ENCODE data around the gene TEAD1.

DNA sequence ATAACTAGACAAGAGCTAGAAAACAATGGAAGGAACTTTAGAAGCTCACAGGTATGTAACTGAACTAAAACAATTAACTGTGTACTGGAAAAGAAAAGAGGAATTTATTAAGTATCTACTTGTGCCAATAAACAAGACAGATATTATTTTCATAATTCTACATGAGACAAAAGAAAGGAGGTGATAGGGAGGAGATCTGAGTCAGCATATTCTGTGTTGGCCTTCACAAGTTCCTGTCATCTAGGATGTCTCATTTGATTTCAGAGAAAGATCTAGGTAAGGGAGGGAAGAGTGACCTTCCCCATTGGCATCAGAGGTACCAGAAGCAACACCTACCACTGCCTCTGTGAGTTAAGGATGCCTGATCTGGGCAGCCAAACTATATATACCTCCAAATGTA, 34.8 kb upstream of the TEAD1 start:
- TF ChIP-seq EP300 (IDR thresholded peaks at IDR 0.05; ENCODE audit: borderline replicate concordance in 1 of 2, control insufficient read depth in 1 of 2, low read depth in 2 of 2, low read length in 2 of 2), result no peak
- no peak for TF ChIP-seq IKZF2 (IDR thresholded peaks at IDR 0.05)
- TF ChIP-seq, protein P1, sequence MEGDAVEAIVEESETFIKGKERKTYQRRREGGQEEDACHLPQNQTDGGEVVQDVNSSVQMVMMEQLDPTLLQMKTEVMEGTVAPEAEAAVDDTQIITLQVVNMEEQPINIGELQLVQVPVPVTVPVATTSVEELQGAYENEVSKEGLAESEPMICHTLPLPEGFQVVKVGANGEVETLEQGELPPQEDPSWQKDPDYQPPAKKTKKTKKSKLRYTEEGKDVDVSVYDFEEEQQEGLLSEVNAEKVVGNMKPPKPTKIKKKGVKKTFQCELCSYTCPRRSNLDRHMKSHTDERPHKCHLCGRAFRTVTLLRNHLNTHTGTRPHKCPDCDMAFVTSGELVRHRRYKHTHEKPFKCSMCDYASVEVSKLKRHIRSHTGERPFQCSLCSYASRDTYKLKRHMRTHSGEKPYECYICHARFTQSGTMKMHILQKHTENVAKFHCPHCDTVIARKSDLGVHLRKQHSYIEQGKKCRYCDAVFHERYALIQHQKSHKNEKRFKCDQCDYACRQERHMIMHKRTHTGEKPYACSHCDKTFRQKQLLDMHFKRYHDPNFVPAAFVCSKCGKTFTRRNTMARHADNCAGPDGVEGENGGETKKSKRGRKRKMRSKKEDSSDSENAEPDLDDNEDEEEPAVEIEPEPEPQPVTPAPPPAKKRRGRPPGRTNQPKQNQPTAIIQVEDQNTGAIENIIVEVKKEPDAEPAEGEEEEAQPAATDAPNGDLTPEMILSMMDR (IDR thresholded peaks at IDR 0.05 in 2 of 3, conservative IDR thresholded peaks at IDR 0.05 in 1 of 3; ENCODE audit: control insufficient read depth in 2 of 3, extremely low read depth in 1 of 3, insufficient read depth in 1 of 3, low read depth in 3 of 3, low read length in 3 of 3), result no peak
- TF ChIP-seq ETV6 (conservative IDR thresholded peaks at IDR 0.05 in 1 of 2, IDR thresholded peaks at IDR 0.05 in 1 of 2; ENCODE audit: borderline replicate concordance in 1 of 2, low read depth in 1 of 2), result no peak
- TF ChIP-seq, protein P2, sequence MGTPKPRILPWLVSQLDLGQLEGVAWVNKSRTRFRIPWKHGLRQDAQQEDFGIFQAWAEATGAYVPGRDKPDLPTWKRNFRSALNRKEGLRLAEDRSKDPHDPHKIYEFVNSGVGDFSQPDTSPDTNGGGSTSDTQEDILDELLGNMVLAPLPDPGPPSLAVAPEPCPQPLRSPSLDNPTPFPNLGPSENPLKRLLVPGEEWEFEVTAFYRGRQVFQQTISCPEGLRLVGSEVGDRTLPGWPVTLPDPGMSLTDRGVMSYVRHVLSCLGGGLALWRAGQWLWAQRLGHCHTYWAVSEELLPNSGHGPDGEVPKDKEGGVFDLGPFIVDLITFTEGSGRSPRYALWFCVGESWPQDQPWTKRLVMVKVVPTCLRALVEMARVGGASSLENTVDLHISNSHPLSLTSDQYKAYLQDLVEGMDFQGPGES (IDR thresholded peaks at IDR 0.05), result no peak
- TF ChIP-seq HDGF (IDR thresholded peaks at IDR 0.05), result no peak
- no peak for TF ChIP-seq RAD51 (IDR thresholded peaks at IDR 0.05)
- TF ChIP-seq YY1 (IDR thresholded peaks at IDR 0.05; ENCODE audit: low read depth, low read length), result no peak
- TF ChIP-seq ZNF274 (IDR thresholded peaks at IDR 0.05; ENCODE audit: insufficient read depth, insufficient read length), result no peak
- TF ChIP-seq, protein P3, sequence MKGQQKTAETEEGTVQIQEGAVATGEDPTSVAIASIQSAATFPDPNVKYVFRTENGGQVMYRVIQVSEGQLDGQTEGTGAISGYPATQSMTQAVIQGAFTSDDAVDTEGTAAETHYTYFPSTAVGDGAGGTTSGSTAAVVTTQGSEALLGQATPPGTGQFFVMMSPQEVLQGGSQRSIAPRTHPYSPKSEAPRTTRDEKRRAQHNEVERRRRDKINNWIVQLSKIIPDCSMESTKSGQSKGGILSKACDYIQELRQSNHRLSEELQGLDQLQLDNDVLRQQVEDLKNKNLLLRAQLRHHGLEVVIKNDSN (IDR thresholded peaks at IDR 0.05; ENCODE audit: borderline replicate concordance, extremely low read length, insufficient read depth, low read depth, low read length), result no peak
- no peak for TF ChIP-seq CHD4 (IDR thresholded peaks at IDR 0.05)
